Amniotic epithelial cell (primary cell): Measurements from ENCODE around the gene RNU11.
A peak's percentile ranks its signal among the peaks of the same experiment; 100 is the strongest.
"Not testable (repeated sequence)": the region's sequence is repeated elsewhere in the genome, so short reads cannot be mapped to it uniquely, and the experiment has no call there.

Experiments used
- DNase-seq: peaks from one replicate; pipeline ENCODE4 v3.0.0-alpha.2; 2010; ENCODE audit warnings: low read depth

The RNU11 gene

DNA sequence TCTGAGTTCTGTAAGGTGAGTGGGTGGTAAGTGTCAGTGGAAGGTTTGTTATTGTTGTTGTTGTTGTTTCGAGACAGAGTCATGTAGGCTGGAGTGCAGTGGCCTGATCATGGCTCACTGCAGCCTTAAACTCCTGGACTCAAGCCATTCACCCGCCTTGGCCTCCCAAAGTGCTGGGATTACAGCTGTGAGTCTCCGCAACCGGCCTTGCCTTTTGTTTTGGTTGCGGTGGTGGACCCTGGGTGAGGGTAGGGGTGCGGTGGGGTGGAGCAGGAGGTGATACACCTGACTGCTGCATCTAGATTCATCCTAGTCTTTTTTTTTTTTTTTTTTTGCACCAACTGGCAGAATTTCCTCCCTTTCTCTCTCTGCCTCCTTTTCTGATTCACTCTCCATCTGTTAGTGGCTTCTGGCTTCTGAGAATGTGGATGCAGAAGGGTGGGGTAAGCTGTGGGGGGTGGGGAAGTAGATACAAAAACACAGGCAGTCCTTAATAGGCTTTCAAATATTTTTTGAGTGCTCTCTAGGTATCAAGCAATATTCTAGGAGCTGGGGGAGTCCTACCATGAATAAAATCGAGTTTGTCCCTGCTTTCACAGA is 15.6 kb downstream of the RNU11 start:
- DNase-seq = no peak

DNA sequence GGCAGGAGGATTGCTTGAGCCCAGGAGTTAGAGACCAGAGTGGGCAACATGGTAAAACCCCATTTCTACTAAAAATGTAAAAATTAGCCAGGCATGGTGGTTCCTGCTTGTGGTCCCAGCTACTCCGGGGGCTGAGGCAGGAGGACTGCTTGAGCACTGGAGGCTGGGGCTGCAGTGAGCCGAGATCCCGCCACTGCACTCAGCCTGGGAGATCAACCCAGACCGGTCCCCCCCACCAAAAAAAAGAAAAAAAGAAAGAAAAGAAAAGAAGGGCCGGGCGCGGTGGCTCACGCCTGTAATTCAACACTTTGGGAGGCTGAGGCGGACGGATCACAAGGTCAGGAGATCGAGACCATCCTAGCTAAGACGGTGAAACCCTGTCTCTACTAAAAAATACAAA is 18.4 kb downstream of the RNU11 start:
- DNase-seq = no peak

DNA sequence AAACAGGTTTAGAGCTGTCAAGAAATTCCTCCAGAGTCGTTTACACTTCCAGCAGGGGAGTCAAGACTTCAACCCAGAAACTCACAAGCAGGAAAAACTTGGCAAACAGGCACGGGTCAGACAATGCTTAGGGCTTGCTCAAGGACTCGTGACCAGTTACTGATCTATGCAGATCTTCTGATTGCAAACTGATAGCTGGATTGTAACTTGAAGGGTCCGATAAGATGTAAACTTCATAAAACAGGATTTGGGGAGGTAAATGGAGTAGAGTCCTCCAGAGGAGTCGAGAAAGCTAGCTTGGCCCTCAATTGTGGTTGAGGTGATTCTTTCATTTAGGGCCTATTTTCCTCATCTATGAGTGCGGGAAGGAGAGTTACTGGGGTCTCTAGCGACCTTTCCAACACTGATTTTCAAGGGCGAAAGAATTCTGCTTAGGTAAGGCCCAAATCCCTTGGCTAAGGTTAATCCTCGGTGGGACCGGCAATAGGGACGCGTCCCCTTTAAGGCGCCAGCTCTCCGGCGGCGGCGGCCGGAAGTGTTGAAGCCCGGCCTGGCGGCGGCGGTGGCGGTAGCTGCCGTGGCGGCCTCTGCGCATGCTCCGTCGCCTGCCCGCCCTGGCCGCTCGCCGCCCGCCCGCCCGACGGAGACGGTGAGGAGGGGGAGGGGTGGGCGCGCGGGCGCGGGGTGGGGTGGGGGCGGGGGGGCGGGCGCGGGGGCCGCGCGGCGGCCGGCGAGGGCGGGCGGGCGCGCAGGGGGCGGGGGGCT is 20.0 kb downstream of the RNU11 start, which contains the start of gene GMEB1:
Gene GMEB1, plus strand, starts transcription at position 594 of the 765 bp plus-strand sequence. CDS start 14,829 bp downstream, outside the sequence.
- peak; percentile 69 for DNase-seq

DNA sequence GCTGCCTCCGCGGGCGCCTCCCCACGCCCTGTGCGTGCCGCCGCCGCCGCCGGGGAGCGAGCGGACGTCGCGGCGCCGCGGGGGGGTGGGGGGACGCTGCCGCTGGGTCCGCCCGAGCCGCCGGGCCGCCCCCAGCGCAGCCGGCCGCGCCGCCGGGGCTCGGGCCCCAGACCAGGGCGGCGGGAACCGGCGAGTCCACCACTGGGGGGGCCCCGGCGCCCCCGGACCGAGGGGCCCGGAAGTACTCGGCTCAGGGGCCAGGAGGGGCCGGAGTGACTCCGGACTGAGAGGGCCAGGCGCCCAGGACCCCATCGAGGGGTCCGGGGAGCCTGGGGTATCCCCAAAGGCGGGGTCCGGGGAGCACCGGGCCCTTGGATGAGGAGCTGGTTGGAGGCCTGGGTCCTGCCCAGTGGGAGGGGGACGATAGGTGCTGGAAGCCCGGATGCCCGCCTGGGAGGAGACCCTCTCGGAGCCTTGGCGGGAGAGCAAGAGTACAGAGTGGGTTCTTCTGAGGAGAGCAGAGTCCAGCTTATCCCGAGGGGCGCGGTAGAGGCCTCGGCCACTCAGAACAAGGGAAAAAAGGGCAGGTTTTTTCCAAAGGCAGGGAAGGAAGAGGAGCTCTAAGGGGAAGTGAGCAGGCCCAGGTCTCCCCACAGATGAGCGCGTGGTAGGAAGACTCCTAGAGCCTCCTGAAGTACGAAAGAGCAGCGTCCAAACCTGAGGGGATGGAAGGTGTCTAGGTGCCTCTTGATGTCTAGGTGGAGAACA is 20.7 kb downstream of the RNU11 start:
- peak; percentile 31 for DNase-seq

DNA sequence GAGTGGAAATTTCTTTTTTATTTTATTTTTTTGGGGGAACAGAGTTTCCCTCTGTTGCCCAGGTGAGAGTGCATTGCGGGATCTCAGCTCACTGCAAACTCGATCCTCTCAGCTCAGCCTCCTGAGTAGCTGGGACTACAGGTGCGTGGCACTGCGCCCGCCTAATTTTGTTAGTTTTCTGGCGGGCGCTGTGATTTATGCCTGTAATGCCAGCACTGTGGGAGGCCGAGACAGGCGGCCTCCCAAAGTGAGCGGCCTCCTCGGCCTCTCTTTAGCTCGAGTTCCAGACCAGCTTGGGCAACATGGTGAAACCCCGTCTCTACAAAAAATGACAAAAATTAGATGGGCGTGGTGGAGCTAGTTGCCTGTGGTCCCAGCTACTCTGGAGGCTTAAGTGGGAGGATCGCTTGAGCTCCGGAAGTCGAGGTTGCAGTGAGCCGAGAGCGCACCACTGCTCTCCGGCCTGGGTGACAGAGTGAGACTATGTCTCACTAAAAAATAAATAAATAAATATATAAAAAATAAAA is 22.9 kb downstream of the RNU11 start:
- DNase-seq = no peak

DNA sequence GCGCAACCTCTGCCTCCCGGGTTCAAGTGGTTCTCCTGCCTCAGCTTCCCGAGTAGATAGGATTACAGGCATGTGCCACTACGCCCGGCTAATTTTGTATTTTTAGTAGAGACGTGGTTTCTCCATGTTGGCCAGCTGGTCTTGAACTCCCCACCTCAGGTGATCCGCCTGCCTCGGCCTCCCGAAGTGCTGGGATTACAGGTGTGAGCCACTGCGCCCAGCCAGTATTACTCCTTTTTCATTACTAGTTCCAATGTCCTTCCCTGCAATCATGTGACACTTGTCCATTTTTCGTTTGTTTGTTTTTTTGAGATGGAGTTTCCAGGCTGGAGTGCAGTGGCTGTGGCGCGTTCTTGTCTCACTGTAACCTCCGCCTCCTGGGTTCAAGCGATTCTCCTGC is 24.6 kb downstream of the RNU11 start:
- not testable (repeated sequence) for DNase-seq

DNA sequence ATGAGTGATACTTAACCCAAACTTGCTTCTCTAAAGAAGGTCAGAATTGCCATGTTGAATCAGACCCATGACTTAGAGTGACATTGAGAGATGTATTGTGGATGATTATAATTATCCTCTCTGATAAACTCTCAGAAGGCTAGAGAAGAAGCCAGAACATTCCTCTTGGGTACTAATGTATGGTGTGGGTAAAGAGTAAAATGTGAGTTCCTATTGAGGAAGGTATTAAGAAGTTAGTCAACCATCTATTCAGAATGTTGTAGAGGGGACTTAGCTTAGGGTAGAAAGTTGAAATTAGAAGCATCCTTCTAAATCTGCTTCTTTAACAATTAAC is 27.5 kb downstream of the RNU11 start:
- DNase-seq = no peak

DNA sequence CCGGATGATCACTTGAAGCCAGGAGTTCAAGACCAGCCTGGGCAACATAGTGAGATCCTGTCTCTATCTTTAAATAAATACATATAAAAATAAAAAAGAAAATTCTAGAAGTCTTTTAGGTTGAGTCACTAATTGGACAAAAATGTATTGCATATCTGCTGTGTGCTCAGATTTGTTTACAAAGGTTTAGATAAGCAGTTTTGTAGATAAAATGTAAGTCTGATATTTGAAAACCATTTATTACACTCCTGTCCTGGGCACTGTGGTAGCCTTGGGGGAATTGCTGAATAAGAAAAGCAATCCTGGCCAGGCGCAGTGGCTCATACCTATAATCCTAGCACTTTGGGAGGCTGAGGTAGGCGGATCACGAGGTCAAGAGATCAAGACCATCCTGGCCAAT is 31.8 kb downstream of the RNU11 start:
- peak; percentile 51 for DNase-seq

DNA sequence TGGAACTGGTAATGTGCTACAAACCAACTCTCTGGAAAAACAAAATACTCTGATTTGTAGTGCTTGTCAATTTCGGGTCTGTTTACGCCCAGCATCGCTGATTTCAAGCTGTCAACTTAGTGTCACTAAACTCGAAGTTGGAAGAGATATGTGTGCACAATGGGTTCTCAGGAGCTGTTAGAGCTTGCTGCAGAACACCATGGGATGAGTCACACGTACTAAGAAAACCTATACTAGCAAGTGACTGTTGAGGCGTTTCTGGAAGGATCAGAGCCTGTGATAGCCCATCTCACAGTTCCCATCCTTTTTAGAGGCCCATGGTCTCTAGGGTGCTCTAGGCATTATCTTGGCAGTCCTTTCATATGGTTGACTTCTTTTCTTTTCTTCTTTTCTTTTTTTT is 34.4 kb downstream of the RNU11 start:
- DNase-seq = peak; percentile 20

DNA sequence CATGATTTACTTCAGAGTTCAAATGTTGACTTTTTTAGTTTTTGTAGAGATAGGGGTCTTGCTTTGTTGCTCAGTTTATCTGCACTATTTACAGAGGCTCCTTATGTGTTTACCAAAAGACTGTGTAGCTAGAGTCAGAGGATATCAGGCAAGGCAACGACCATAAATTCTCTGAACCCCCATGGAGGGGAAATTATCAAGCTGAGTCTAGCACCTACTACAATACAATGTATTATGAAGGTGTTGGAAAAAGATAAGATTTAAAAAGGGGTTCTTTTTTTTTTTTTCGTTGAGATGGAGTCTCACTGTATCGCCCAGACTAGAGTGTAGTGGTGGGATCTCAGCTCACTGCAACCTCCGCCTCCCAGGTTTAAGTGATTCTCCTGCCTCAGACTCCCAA is 36.5 kb downstream of the RNU11 start:
- DNase-seq = no peak

DNA sequence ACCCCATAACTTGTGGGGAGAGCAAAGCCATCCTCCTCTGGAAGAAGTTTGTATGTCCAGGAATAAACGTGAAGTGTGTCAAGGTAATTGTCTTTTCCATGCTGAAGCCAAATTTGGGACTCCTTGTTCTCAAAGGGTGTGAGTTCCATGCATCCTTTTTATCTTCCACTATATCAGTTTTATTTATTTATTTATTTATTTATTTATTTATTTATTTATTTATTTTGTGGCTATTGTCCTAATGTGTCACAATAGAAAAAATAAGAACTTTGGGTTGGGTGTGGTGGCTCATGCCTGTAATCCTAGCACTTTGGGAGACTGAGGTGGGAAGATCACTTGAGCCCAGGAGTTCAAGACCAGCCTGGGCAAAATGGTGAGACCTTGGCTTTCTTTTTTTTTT is 43.2 kb downstream of the RNU11 start:
- DNase-seq = not testable (repeated sequence)
